Colonic mucosa (tissue), 4 donors: ENCODE data around the gene ENPP6. TPM values are rescaled to one million over a fixed set of nuclear protein-coding genes. Genes with fewer than 3 reads are reported as not detected.

ENCODE experiments used
- DNase-seq: peaks from one replicate; pipeline ENCODE4 v3.0.0-alpha.2; 2020
- H3K27ac ChIP-seq: fragments of 200-600 bp; one replicate; pipeline ENCODE4 v1.8.0; 2021
- H3K27me3 ChIP-seq: fragments of 200-600 bp; one replicate; pipeline ENCODE4 v1.8.0; 2021
- H3K36me3 ChIP-seq: fragments of 200-600 bp; one replicate; pipeline ENCODE4 v1.8.0; 2021
- H3K4me1 ChIP-seq: fragments of 200-600 bp; one replicate; pipeline ENCODE4 v1.8.0; 2021; ENCODE audit warnings: mild to moderate bottlenecking
- H3K4me3 ChIP-seq: fragments of 200-600 bp; one replicate; pipeline ENCODE4 v1.8.0; 2021
- H3K9ac ChIP-seq, 2 donors: one replicate each; pipeline ENCODE4 v1.7.0; 2013; ENCODE audit warnings: control low read depth in 2 of 2, low read depth in 2 of 2, low read length in 2 of 2
- H3K9me3 ChIP-seq: fragments of 200-600 bp; one replicate; pipeline ENCODE4 v1.8.0; 2021
- intact Hi-C: fragments of 100-400 bp; cut with DNase I; formaldehyde crosslinking; loops from one replicate; pipeline ENCODE4 v1.14.1; 2022
- total RNA-seq, 2 donors: library from RNA; stranded (reverse); fragmentation: NEBNext Ultra II Directional in 1 of 2; extraction: Animal tissue kit (Norgen Biotek cat#: 25700) in 1 of 2; gene quantifications; one replicate each; pipeline ENCODE4 v1.2.1, GENCODE V29; 2021
- TF ChIP-seq, protein P1 (sequence below): fragments of 200-600 bp; IDR thresholded peaks from one replicate; pipeline ENCODE4 v1.8.0; 2022; ENCODE audit warnings: antibody characterized with exemption, mild to moderate bottlenecking
- donor health status: healthy.
- donor health status: DM: no; HTN: no; CAD: no.
- donor health status: DM: no; HTN: no; CAD: no.

ENPP6 gene
- total RNA-seq, 2 donors from 2014 or later: 0.27 to 0.53 TPM

DNA sequence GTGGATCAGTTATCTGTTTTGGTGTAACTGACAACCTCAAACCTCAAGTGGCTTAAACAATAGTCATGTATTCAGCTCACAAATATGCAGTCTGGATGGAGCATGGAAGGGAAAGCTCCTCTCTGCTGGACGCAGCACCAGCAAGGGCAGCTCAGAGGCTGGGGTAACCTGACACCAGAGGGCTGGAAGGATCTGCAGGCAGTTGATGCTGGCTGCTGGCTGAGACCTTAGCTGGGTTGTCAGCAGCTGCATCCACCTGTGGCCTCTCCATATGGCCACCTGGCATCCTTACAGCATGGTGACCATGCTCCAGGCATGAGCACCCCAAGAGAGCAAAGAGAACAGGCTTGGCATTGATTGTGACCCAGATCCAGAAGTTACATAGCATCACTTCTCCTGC lies 46.7 kb downstream of the ENPP6 start:
- no peak for DNase-seq
- intact Hi-C loops: loop anchor here (10.0 kb wide), 1 partner anchor 74 kb away; no protein-coding TSS in a partner anchor
- H3K27me3 ChIP-seq: peaks cover 4% of the 10 kb centered on the region
- no peak overlapping the region for H3K27ac ChIP-seq
- TF ChIP-seq, protein P1, sequence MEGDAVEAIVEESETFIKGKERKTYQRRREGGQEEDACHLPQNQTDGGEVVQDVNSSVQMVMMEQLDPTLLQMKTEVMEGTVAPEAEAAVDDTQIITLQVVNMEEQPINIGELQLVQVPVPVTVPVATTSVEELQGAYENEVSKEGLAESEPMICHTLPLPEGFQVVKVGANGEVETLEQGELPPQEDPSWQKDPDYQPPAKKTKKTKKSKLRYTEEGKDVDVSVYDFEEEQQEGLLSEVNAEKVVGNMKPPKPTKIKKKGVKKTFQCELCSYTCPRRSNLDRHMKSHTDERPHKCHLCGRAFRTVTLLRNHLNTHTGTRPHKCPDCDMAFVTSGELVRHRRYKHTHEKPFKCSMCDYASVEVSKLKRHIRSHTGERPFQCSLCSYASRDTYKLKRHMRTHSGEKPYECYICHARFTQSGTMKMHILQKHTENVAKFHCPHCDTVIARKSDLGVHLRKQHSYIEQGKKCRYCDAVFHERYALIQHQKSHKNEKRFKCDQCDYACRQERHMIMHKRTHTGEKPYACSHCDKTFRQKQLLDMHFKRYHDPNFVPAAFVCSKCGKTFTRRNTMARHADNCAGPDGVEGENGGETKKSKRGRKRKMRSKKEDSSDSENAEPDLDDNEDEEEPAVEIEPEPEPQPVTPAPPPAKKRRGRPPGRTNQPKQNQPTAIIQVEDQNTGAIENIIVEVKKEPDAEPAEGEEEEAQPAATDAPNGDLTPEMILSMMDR: no peak
- H3K9me3 ChIP-seq: no peaks in the 10 kb centered on the region
- no peak overlapping the region for H3K9ac ChIP-seq
- no peak overlapping the region for H3K4me3 ChIP-seq
- H3K36me3 ChIP-seq: no peaks in the 10 kb centered on the region
- no peaks in the 10 kb centered on the region for H3K4me1 ChIP-seq

DNA sequence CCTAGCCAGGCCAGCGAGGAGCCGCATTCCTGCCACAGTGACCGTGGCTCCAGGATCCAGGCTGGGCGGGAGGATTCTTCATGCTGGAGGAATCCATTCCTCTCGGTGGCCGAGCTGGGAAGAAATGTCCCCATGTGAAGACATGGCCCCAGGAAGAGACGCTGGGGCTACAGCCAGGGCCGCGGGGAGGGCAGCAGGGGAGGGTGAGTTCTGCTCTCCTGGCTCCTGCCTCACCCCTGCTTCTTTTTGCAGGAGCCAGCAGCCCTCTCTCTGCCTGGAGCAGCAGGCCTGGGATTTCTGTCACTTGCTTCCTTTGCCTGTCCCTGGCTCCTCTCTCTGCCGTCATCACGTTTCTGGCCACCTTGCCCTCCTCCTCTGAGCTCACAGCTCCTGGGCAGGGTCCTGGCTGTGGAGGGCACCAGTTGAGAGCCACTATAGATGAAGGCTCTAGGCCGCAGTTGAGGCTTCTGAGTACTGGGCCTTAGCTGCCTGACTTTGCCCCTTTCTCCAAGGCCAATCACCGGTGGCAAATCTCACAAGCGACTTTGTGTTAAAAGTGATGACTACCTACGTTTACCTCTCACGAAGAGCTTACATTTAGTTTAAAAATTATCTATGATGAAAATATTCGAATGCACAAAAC lies 48.3 kb downstream of the ENPP6 start:
- no peak overlapping the region for H3K27ac ChIP-seq
- intact Hi-C loops: no loop called here
- H3K27me3 ChIP-seq: peaks cover 4% of the 10 kb centered on the region
- no peak overlapping the region for H3K4me3 ChIP-seq
- TF ChIP-seq, protein P1: no peak
- no peaks in the 10 kb centered on the region for H3K9me3 ChIP-seq
- no peaks in the 10 kb centered on the region for H3K4me1 ChIP-seq
- H3K9ac ChIP-seq: no peak overlapping the region
- no peak for DNase-seq
- H3K36me3 ChIP-seq: no peaks in the 10 kb centered on the region

DNA sequence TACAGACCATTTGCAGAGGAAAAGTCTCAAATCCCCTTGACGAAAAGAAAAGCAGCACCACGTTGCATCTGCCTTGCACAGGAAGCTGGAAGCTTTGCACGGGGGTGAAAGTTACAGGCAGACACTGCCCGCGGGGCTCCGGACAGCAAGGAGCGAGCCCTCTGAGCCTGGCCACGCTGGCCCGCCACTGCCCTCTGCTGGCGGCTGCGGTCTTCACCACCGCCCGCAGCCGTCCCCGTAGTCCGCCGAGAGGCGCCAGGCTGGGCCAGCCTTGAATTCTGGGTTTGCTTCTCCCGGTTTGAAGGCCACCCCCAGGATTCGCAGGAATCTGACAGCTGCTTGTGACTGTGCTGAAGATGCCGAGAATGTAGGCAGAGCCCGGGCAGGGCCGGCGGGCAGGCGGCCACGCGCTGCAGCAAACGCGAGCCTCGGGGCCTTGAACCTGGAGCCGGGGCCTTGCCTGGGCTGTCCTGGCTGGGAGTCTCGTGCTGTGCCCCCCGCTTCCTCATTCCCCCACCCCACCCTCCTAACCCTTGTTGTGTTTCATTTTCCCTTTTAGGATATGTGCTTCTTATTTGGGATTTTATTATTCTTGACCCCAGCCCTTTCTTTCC lies 49.2 kb downstream of the ENPP6 start:
- intact Hi-C loops: no loop called here
- TF ChIP-seq, protein P1: peak; percentile 92

GRCh38 chr4:184167576-184167975 lies 50.1 kb downstream of the ENPP6 start:
- Histone ChIP-seq H3K9ac (no peak overlapping the region), H3K36me3 (no peaks in the 10 kb centered on the region), H3K4me1 (no peaks in the 10 kb centered on the region), H3K4me3 (no peak overlapping the region), H3K9me3 (no peaks in the 10 kb centered on the region), H3K27ac (no peak overlapping the region), H3K27me3 (peaks cover 4% of the 10 kb centered on the region)
- DNase-seq: no peak
- TF ChIP-seq, protein P1: no peak
- intact Hi-C loops: no loop called here

More for the DNA sequence above, 49.2 kb downstream of the ENPP6 start:
- Histone ChIP-seq H3K4me3 (no peak overlapping the region), H3K9me3 (no peaks in the 10 kb centered on the region), H3K36me3 (no peaks in the 10 kb centered on the region), H3K4me1 (no peaks in the 10 kb centered on the region), H3K9ac (no peak overlapping the region), H3K27ac (no peak overlapping the region), H3K27me3 (peaks cover 4% of the 10 kb centered on the region)
- DNase-seq: peak; percentile 54

GRCh38 chr4:184166736-184167135 lies 50.9 kb downstream of the ENPP6 start:
- no peak overlapping the region for H3K4me3 ChIP-seq
- H3K36me3 ChIP-seq: no peaks in the 10 kb centered on the region
- no peak overlapping the region for H3K9ac ChIP-seq
- no peaks in the 10 kb centered on the region for H3K9me3 ChIP-seq
- no peak for DNase-seq
- H3K27me3 ChIP-seq: peaks cover 4% of the 10 kb centered on the region
- no peak overlapping the region for H3K27ac ChIP-seq
- TF ChIP-seq, protein P1: no peak
- intact Hi-C loops: no loop called here
- no peaks in the 10 kb centered on the region for H3K4me1 ChIP-seq
